Measurements from ENCODE around the gene MAPKAP1. TPM values are rescaled to one million over a fixed set of nuclear protein-coding genes. Genes with fewer than 3 reads are reported as not detected.

MAPKAP1 gene
- total RNA-seq: 66.8 TPM

DNA sequence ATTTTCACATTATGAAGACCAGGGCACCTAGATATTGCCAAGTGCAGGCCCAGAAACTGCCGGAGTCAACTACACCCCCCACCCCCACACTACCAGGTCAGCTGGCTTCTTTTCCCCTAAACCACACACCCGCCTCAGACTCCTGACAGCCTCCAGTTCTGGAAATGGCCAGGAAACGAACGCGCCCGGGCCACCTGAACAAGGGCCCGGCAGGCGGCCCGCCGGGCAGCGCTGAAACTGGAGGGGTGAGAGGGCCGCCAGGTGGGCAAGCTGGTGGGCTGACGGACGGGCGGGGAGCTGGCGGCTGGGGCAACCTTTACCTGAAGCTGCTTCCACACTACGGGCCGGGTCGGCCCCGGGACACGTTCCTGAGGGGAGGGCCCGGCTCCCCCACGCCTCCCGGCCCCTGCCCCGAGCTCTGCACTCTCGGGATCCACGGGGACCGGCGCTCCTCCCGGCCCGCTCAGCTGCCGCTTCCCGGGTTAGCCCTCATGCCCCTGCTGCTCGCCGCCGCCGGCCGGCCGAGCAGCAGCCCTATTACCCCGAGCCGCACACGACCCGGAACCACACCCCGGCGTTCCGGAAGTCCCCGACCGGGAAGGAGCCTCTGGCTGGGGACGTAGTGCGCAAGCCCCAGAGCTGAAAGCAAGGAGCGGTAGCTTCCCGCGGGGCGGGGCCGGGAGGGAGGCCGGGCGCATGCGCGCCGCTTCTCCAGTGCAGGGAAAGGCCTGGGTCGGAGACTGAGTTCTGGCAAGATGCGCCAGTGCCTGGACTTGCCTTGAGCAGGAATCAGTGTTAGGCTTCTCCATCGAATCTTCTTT, at the start of gene MAPKAP1:
TSS of gene MAPKAP1 (minus strand) at position 558 of the 821 bp plus-strand sequence. CDS start 34,634 bp downstream, outside the sequence.
- DNase-seq: peak; percentile 98

- no peak for DNase-seq
These were observed 49.5 kb upstream of the MAPKAP1 start for GRCh38 chr9:125756518-125756917.

DNA sequence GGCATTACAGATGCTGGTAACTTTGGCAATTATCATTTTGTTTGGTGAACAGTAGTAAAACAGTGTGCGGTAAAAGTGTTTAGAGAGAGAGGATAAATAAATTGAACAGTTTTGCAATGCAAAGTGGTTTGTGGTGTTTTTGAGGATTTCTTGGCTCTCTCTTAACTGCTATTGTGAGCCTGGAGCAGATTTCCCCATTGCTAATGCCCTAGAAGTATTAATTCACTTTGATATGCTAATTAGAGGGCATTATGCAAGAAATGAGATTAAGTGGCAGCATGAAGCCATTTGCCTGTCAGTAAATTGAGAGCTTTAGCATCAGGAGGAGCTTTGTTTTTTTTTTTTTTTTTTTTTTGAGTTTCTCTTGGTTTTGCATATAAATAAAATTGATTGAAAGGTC, 48.3 kb upstream of the MAPKAP1 start:
- no peak for DNase-seq

- no peak for DNase-seq
These were observed 47.1 kb upstream of the MAPKAP1 start for GRCh38 chr9:125754096-125754495.

GRCh38 chr9:125752070-125752628, 45.1 kb upstream of the MAPKAP1 start:
- no peak for DNase-seq

DNA sequence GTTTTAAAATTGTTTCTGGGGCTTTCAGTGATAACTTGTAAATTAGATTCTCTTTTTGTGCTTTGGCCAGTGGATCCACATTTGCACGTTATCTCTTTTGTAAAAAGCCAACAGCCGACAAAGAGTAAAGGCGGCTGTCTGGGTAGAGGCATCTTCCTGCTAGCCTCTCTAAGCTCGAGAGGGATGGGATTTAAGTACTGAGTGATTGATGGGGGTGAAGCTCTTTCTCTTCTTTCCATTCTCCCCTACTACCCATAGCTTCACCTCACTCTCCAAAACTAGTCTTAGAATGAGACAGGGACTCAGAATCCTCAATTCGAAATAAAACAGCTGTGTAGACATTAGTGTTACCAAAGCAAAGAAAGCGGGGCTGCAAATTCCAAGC, 43.6 kb upstream of the MAPKAP1 start:
- no peak for DNase-seq

DNA sequence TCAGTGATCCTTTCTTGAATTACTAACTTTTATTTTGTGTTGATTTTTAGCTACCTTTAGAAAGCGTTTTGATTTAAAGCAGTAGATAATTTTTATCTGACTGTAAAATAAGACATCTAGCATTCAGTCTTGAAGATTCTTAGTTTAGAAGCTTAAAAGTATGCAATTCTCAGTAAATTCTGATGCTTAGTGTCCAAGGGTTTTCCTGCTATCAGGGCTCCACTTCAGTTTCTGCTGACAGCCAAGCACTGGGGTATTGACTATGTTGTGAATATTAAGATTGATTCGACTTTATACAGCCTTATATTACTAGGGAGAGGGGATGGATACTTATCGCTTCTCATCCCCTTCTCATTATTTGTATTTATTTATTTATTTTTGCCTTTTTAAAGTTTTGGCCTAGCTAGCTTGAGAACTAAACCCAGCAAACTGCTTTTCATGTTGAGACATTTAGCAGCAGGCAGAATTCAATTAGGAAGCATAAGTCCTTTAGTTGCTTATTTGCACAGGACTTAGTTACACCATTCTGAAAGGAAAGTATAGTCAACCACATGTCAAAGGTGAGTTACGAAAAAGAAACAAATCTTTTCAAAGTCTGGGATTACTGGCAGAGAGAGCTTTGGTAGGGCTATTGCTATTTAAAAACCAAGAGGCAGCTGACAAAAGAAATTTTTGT, 43.1 kb upstream of the MAPKAP1 start:
- peak; percentile 20 for DNase-seq

- DNase-seq: no peak
These were observed 42.4 kb upstream of the MAPKAP1 start for GRCh38 chr9:125749287-125749935.

DNA sequence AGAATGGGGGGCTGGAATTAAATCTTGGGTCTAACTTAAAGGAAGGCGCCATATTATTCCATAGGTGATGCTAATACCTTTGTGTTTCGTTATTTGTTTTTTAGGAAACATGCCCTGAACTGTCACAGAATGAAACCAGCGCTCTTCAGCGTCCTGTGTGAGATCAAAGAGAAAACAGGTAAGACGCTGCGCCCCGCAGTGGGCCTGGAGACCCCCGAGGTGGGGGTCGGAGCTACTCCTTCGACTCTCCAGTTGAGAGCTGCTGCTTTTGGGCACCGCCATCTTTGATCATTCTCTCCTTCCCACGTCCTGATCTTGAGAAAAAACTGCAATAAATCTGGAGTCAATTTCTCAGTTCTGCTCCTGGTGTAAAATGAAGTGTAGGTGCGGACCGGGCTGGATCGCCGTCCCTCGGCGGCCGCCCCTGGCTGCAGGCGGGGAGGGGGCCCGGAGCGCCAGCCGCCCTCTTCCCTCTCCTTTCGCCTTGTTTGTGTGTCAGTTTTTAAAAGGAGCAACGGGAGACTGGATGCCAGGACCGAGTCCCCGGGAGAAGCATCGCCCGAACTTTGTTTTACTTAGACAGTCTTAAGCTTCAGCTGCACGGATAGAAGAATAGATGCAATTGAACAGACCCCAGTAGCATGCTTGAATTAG, 41.6 kb upstream of the MAPKAP1 start:
- no peak for DNase-seq

DNA sequence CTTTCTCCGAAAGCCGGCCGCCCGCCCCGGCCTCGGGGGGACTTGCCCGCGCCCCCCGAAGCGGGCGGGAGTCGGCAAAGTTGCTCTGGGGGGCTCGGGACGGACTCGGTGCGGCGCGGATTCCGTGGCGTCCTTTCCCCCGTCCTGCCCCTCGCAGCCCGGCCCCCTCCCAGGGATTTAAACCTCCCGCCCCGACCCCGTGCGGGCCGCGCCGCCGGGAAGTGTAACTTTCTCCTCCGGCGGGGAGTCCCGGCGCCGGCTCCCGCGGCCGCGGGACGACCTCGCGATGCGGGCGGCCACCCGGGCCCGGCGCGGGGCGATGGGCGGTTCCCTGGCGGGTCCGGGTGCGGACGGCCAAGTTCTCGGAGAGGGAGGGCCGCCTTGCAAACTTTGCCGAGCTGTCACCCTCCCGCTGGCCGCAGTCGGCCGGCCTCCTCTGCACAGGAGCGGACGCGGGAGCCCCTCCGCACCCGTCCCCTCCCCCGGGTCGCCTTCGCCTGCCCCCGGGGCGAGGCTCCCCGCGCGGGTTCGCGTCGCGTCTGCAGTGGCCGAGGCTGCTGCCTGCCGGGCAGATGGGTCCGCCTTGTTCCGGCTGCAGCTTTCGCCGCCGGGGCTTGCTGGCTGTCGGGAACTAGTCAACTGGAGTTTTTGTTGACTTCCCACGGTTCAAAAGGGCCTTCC, 40.9 kb upstream of the MAPKAP1 start:
- peak; percentile 32 for DNase-seq

GRCh38 chr9:125747053-125747764, 40.2 kb upstream of the MAPKAP1 start, which contains the start of gene PBX3:
Gene PBX3, plus strand, starts transcription at chr9:125747373.
- DNase-seq: peak; percentile 77

- DNase-seq: no peak
These were observed 39.7 kb upstream of the MAPKAP1 start for GRCh38 chr9:125746774-125747052.

- peak; percentile 96 for DNase-seq
These were observed 39.2 kb upstream of the MAPKAP1 start for GRCh38 chr9:125746017-125746773.

GRCh38 chr9:125745682-125746016, 38.6 kb upstream of the MAPKAP1 start:
- DNase-seq: no peak

GRCh38 chr9:125745018-125745417, 38.0 kb upstream of the MAPKAP1 start:
- DNase-seq: peak; percentile 73

DNA sequence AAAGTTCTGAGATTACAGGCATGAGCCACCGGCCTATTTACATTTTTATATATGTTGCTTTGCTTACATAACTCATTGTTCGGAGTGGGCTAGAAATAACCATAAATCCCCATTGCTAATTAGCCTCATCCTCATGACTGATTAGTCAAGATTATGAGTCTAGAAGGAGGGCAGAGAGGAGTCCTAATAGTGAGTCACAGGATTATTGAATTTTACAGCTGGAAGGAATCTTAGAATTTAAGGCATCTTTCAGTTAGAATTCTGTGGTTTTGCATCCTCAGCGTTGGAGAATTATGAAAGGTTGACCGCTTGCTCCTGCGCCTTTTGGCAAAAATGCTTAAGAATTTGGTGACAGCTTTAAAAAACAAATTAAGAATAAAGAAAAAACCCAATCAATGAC, 37.6 kb upstream of the MAPKAP1 start:
- DNase-seq: peak; percentile 28

GRCh38 chr9:125743682-125744428, 36.8 kb upstream of the MAPKAP1 start:
- no peak for DNase-seq

DNA sequence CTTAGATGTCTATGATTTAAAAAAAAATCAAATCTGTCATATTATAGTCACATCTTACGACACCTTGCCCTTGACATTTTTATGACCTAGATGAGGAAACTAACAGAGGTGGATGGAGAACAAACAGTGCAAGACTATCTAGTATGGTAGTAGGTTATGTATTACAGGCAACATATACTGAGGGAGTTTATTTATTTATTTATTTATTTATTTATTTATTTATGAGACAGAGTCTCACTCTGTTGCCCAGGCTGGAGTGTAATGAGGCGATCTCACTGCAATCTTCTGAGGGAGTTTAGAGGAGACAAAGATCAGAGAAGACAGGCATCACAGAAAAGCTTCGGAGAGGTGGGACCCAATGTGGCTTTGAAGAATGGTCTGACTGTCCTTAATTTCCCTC, 35.6 kb upstream of the MAPKAP1 start:
- no peak for DNase-seq

- DNase-seq: no peak
These were observed 32.4 kb upstream of the MAPKAP1 start for GRCh38 chr9:125739436-125739835.

GRCh38 chr9:125732562-125732961, 25.6 kb upstream of the MAPKAP1 start:
- DNase-seq: no peak

All from tongue (tissue), 2 donors.